ENCODE data around the gene ADGRB3. TPM values are rescaled to one million over a fixed set of nuclear protein-coding genes. Genes with fewer than 3 reads are reported as not detected.
A peak's percentile ranks its signal among the peaks of the same experiment; 100 is the strongest.

The ADGRB3 gene
- total and polyA plus RNA-seq, 10 of the 15 experiments (the other 5 are each of a cell fraction or from before 2014, with no cell fraction given) = 0.03 to 0.06 TPM; not detected in 8

GRCh38 chr6:69164564-69165229, 529.6 kb downstream of the ADGRB3 start:
- intact Hi-C loops (cut with micrococcal nuclease; ENCODE audit: unreplicated experiment) = no loop called here
- H3K4me1 ChIP-seq (ENCODE audit: control insufficient read depth, insufficient read depth, low read length) = no peaks in the 10 kb centered on the region
- 2% methylated on average over 4 of the region's 4 CpGs for WGBS (ENCODE audit: insufficient coverage, insufficient replicate concordance, low lambda C conversion rate, missing lambda C conversion rate)
- H3K79me2 ChIP-seq (ENCODE audit: control insufficient read depth, insufficient read depth, low read length) = no peaks in the 10 kb centered on the region
- in situ Hi-C loops (cut with MboI) = no loop called here
- H3K9ac ChIP-seq (ENCODE audit: control insufficient read depth, insufficient read depth, low read length) = no peak overlapping the region
- H2AFZ ChIP-seq (ENCODE audit: control insufficient read depth, low read depth, low read length) = no peak overlapping the region
- H3K4me3 ChIP-seq = no peak overlapping the region
- ChIA-PET RAD21 (ENCODE audit: unreplicated experiment) (no interaction called here), CTCF (no interaction called here), POLR2A (no interaction called here), SMC1A (ENCODE audit: uncharacterized antibody, unreplicated experiment) (no interaction called here)
- peak; percentile 55; the same call in 2 of the 3 replicates for ATAC-seq
- FAIRE-seq = no peak
- no peaks in the 10 kb centered on the region for H4K20me1 ChIP-seq (ENCODE audit: control insufficient read depth, insufficient read depth)
- no peaks in the 10 kb centered on the region for H3K9me3 ChIP-seq (replicated peaks; ENCODE audit: control insufficient read depth, insufficient read depth, low read length)
- no peaks in the 10 kb centered on the region for H3K36me3 ChIP-seq (ENCODE audit: control insufficient read depth in 2 of 2, insufficient read depth in 2 of 2, low read length in 1 of 2)
- BruUV-seq (replicated peaks) = no TSS peak
- H3K27ac ChIP-seq (ENCODE audit: control insufficient read depth, insufficient read depth) = no peak overlapping the region
- no peak overlapping the region for H3K4me2 ChIP-seq (ENCODE audit: control insufficient read depth, insufficient read depth)
- H3K27me3 ChIP-seq (replicated peaks in 1 of 2; ENCODE audit: control insufficient read depth in 2 of 2, insufficient read depth in 2 of 2, low read length in 1 of 2) = no peaks in the 10 kb centered on the region
- no peak for DNase-seq (ENCODE audit: low read depth, low spot score)
- 0 out of 6 replicates have a peak, but pooled peaks of 2 of the 3 experiments have one; percentile 4 to 21 for TF ChIP-seq CTCF (IDR thresholded peaks at IDR 0.05 in 2 of 3, conservative IDR thresholded peaks at IDR 0.05 in 1 of 3; ENCODE audit: control insufficient read depth in 2 of 3, extremely low read depth in 1 of 3, insufficient read depth in 1 of 3, low read depth in 3 of 3, low read length in 3 of 3)
- TF ChIP-seq ASH2L (IDR thresholded peaks at IDR 0.05; ENCODE audit: borderline replicate concordance, low read depth) = no peak

- Histone ChIP-seq H3K4me3 (no peak overlapping the region), H3K9me3 (replicated peaks; ENCODE audit: control insufficient read depth, insufficient read depth, low read length) (no peaks in the 10 kb centered on the region), H3K27ac (ENCODE audit: control insufficient read depth, insufficient read depth) (no peak overlapping the region), H3K4me2 (ENCODE audit: control insufficient read depth, insufficient read depth) (no peak overlapping the region), H3K79me2 (ENCODE audit: control insufficient read depth, insufficient read depth, low read length) (no peaks in the 10 kb centered on the region), H3K4me1 (ENCODE audit: control insufficient read depth, insufficient read depth, low read length) (no peaks in the 10 kb centered on the region), H3K27me3 (replicated peaks in 1 of 2; ENCODE audit: control insufficient read depth in 2 of 2, insufficient read depth in 2 of 2, low read length in 1 of 2) (no peaks in the 10 kb centered on the region), H4K20me1 (ENCODE audit: control insufficient read depth, insufficient read depth) (no peaks in the 10 kb centered on the region), H2AFZ (ENCODE audit: control insufficient read depth, low read depth, low read length) (no peak overlapping the region), H3K9ac (ENCODE audit: control insufficient read depth, insufficient read depth, low read length) (no peak overlapping the region), H3K36me3 (ENCODE audit: control insufficient read depth in 2 of 2, insufficient read depth in 2 of 2, low read length in 1 of 2) (no peaks in the 10 kb centered on the region)
- RAD21 ChIA-PET (ENCODE audit: unreplicated experiment) = no interaction called here
- peak; percentile 42; the same call in 1 of the 2 replicates for TF ChIP-seq RAD21 (IDR thresholded peaks at IDR 0.05; ENCODE audit: insufficient read depth, low read depth, low read length)
- TF ChIP-seq CTCF (IDR thresholded peaks at IDR 0.05 in 2 of 3, conservative IDR thresholded peaks at IDR 0.05 in 1 of 3; ENCODE audit: control insufficient read depth in 2 of 3, extremely low read depth in 1 of 3, insufficient read depth in 1 of 3, low read depth in 3 of 3, low read length in 3 of 3) = 0 out of 6 replicates have a peak, but pooled peaks of 1 of the 3 experiments have one; percentile 2
- no peak for TF ChIP-seq SREBF1 (IDR thresholded peaks at IDR 0.05; ENCODE audit: low read length)
- SMC1A ChIA-PET (ENCODE audit: uncharacterized antibody, unreplicated experiment) = interaction anchor here (1.4 kb wide), 1 partner anchor 14 kb away, joined by 4 read pairs; no protein-coding TSS in a partner anchor
- ATAC-seq (peak; percentile 68), DNase-seq (ENCODE audit: low read depth, low spot score) (no peak), FAIRE-seq (no peak)
- POLR2A ChIA-PET = no interaction called here
- in situ Hi-C loops (cut with MboI) (no loop called here), intact Hi-C loops (cut with micrococcal nuclease; ENCODE audit: unreplicated experiment) (no loop called here)
- no TSS peak for BruUV-seq (replicated peaks)
- CTCF ChIA-PET = no interaction called here
These were observed 544.6 kb downstream of the ADGRB3 start for GRCh38 chr6:69179681-69180080.
